ENCODE data around the gene ACER2.
A peak's percentile ranks its signal among the peaks of the same experiment; 100 is the strongest.

Gene ACER2

GRCh38 chr9:19486803-19487202 lies 78.0 kb downstream of the ACER2 start:
- DNase-seq (ENCODE audit: low read depth in 2 of 2), result no peak

- DNase-seq (ENCODE audit: low read depth in 2 of 2), result no peak
These were observed 79.9 kb downstream of the ACER2 start for GRCh38 chr9:19488721-19489120.

- no peak for DNase-seq (ENCODE audit: low read depth in 2 of 2)
These were observed 81.5 kb downstream of the ACER2 start for GRCh38 chr9:19490269-19490668.

GRCh38 chr9:19490828-19491227 lies 82.0 kb downstream of the ACER2 start:
- no peak for DNase-seq (ENCODE audit: low read depth in 2 of 2)

GRCh38 chr9:19492775-19493173 lies 84.0 kb downstream of the ACER2 start:
- DNase-seq (ENCODE audit: low read depth in 2 of 2), result no peak

- peak; percentile 11 to 22 for DNase-seq (ENCODE audit: low read depth in 2 of 2)
These were observed 84.5 kb downstream of the ACER2 start for GRCh38 chr9:19493174-19493811.

- DNase-seq (ENCODE audit: low read depth in 2 of 2), result no peak
These were observed 85.1 kb downstream of the ACER2 start for GRCh38 chr9:19493876-19494275.

GRCh38 chr9:19495186-19496028 lies 86.6 kb downstream of the ACER2 start:
- no peak for DNase-seq (ENCODE audit: low read depth in 2 of 2)

- no peak for DNase-seq (ENCODE audit: low read depth in 2 of 2)
These were observed 87.7 kb downstream of the ACER2 start for GRCh38 chr9:19496321-19497050.

- no peak for DNase-seq (ENCODE audit: low read depth in 2 of 2)
These were observed 88.5 kb downstream of the ACER2 start for GRCh38 chr9:19497276-19497675.

GRCh38 chr9:19498015-19498414 lies 89.2 kb downstream of the ACER2 start:
- DNase-seq (ENCODE audit: low read depth in 2 of 2), result no peak
